ENCODE data around the gene LRIG1. TPM values are rescaled to one million over a fixed set of nuclear protein-coding genes. Genes with fewer than 3 reads are reported as not detected.

LRIG1 gene
- polyA plus RNA-seq, 4 donors, result 21.1 to 27.7 (median 23.0) TPM

DNA sequence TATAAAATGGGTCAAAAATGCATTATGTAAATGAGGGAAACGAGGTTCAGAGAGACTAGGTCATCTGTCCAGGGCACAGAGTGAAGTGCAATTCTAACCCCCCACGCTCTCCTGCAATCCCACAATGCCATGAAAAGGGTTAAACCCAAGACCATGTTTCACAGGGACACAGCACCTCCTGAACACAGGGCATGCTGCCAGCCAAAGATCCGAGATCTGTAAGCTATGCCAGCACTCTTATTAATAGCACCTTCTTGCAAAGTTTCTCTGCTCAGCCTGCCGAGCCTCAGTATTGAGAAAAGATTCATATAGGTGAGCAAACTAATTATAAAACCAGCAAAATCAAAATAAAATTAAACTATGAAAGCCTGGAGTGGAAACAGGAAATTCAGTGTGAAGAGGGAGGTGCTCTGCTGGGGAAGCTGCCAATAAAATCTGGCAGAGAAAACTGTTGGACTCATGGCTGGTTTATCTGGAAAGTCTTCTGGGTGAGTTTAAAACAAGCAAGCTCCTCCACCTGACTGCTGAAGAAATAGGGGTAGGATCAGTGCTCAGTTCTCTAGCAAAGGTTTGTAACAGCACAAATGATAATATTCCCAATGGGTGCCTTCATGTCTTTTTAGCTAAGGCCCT lies 50.3 kb downstream of the LRIG1 start:
- DNase-seq (ENCODE audit: low read depth in 4 of 4, low spot score in 2 of 4), result no peak

DNA sequence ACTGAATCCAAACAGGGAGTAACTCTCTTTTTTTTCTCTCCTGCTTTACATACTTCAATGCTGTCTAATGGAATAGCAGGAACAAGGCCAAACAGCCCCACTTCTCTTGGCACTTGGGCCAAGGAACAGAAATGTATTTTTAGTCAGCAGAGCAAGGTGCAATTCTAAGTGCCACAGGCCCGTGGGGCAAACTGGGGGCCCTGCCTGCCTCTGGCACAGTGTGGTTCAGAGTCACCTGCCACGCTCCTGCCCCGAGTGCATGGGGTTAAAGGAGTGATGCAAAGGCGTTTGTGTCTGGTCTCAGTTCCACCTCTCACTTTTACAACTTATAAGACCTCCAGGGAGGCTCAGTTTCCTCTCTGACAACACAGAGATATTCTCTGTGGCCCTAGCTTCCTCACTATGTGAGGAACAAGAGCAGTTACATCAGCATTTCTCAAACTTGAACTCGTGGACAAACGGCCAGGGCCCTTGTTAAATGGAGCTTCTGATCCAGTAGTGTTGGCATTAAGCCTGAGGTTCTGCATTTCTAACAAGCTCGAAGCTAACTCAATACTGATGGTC lies 51.3 kb downstream of the LRIG1 start:
- DNase-seq (ENCODE audit: low read depth in 4 of 4, low spot score in 2 of 4), result no peak

DNA sequence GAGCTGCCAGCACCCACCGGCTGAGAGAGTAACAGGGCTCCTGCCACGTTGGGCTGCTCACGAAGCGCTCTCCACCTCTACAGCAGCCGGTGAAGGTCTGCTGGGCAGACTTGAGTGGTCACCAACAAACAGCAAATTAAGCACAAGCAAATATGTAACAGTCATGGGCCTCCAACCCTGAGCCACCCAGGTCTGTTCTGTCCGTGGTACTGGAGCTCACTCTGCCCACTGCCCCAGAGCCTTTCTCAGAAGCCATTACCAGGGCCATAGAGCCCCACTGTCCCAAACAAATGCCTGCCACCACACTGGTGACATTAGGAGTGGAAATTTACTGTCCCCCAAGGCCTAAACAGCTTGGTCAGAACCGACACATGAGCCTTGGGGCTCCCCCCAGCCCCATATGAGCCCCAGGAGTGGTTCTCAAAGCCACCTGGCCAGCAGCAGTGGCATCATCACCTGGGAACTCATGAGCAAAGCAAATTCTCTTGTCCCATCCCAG lies 56.6 kb downstream of the LRIG1 start:
- no peak for DNase-seq (ENCODE audit: low read depth in 4 of 4, low spot score in 2 of 4)

DNA sequence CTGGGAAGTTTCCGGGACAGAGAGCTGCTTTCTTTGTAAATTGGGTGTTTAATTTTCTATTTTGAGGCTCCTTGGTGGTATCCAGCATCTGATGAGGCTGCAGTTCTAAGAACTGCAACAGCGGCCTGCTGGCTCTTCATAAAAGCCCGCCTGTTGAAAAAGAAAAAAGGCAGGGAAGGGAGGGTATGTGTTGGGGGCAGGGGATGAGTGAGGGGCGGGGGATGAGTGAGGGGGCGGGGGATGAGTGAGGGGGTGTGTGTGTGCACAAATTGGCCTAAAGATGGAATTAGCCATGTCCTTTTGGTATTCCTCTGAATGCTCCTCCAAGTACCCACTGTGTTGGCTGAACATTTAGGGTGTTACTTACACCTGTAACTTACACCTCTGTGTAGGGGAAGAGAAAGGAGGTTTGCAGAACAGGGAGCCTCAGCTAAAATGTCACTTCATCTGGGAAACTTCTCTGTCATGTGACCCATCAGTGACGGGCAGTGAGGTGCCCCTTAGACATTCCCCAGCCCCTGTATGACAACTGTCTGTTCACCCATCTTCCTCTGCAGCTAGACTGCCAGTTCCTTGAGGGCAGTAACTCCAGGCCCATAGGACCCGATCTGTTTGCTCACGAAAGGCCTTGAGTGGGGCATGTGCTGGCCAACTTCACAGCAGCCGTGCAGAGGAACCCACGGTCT lies 57.6 kb downstream of the LRIG1 start:
- no peak for DNase-seq (ENCODE audit: low read depth in 4 of 4, low spot score in 2 of 4)

DNA sequence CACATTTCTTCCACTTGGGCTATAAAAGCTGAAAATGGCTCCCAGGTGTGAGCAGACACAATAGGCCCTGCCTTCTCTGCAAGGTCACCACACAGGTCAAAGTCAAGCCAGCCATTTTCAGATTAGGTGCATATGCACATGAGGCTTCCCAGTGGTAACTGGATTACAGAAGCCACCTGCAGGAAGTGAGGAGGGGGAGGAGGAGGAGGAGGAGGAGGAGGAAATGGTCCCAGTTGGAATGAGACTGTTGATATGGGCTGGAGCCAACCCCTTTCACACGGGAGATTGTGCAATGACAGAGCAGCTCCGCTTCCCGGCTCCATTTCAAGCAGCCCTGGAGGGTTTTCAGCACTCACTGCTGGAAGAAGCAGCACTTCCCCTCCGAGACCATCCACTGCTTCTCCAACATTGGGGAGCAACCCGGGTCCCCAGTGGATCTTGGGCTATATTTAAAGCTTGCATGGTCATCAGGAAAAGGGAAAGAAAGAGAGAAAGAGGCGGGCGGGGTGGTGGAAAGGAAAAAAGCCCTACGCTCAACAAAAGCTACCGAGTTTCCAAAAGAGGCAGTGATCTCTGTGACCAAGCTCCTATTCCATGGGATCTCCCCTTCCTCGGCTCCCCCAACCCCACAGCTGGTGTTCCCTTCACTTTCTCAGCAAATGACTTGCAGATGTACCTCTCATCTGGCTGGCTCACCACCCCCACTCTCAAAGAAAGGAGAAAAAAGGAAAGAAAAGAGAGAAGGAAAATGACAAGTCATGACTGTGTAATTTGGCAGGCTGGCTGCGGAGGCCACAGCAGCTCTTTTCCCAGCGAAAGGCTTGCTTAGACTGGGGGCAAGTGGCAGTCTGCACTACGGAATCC lies 58.3 kb downstream of the LRIG1 start:
- DNase-seq (ENCODE audit: low read depth in 4 of 4, low spot score in 2 of 4), result no peak

DNA sequence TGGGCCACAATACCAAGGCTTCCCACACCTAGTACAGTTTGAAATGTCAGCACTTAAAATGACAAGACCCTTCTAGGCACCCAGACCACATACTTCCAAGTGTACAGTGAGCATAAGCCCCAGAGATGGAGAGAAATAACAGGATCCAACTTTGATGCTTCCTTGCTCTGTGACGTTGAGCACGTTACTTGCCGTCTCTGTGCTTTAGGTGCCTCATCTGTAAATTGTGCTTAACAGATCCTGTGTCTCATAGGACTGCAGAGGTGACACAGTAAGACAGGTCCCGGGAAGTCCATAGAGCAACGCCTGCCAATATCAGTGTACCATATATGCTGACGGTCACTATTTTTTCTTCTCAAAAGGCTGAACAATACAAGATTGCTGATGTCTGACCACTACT lies 59.1 kb downstream of the LRIG1 start:
- DNase-seq (ENCODE audit: low read depth in 4 of 4, low spot score in 2 of 4), result no peak

DNA sequence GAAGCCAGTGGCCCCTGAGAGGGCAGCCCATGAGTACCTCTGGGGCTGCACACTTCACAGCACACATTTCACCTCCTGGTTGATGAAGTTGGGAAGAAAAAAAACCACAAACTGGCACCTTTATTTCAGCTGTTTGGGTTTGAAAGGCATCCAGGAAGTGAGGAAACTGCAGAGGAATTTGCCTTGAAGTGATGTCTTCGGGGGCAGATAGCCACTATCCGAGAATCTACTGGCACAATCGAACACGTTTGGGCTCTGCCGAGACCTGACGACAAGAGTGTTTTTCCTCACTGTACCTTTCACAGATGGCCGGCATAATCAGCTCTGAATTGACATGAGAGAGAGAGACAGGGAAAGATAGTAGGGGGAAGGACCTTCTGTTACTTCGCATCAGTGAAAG lies 59.7 kb downstream of the LRIG1 start:
- DNase-seq (ENCODE audit: low read depth in 4 of 4, low spot score in 2 of 4), result no peak

DNA sequence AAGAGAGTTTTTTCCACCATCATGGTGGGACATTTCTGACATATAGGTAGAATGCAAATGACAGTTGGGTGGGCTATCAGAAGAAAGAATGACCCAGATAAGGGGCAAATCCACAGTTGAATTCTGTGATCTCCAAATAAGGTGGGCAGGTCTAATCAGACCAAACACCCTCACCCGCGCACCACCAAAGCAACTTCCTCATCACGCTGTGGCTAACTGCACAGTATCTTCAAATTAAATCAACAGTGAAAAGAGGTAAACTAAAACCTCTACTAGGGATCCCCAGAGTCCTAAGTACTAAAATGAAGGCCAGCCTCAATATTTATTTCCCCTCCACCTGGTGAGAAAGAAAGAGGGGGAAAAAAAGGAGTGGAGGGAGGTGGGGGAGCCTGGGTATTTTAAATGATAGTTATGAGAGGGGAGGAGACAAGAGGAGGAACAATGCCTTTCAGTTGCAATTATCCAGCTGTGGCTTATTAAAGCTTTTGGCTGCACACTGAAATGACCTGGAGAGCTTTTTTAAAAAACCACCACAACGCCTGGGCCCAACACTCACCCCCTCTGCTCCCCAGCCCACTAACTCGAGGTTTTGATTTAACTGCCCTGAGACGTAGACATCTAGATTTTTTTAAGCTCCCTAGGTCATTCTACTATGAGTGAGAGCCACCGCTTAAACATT lies 61.0 kb downstream of the LRIG1 start:
- no peak for DNase-seq (ENCODE audit: low read depth in 4 of 4, low spot score in 2 of 4)

DNA sequence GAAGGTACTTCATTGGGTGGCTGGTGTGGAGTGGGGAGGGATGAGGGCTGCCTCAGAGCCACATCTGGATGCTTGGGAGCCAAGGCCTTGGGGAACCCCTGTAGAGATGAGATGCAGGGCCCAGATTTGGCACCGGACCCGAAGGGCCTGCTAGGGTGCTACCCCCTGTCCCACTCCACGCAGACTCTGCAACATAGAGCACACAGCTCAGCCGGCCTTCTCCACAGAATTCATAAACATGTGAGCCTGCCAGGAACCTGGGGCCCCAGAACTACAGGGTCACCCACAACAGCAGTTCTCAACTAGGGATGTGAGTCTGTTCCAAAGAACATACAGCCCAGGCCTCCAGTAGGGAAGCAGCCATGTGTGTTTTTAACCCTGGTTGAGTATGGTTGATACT lies 62.8 kb downstream of the LRIG1 start:
- DNase-seq (ENCODE audit: low read depth in 4 of 4, low spot score in 2 of 4), result no peak

DNA sequence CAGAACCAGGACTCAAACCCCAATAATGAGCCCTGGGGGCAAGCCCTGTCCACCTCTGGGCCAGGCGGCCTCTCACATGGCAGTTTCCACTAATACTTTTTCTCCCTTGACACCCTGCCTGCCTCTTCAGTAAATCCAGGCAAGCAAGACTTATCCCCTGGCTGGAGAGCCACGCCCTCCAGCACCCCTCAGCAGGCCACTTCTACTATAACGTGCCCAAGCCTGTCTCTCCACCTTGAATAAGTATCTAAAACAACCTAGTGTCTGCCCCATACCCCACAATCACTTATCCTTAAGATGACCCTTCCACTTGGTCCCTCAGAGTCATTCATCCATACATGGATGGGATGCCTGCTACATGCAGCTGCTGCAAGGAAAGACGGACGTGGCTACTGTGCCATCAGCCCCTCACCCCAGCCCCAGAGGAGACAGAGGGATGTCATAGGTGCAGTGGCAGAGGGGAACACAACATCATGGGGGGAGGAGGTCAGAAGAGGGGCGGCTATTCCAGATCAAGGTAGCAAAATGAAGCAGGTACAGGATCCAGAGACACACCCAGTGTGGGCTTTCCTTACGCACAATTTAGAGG lies 63.4 kb downstream of the LRIG1 start:
- DNase-seq (ENCODE audit: low read depth in 4 of 4, low spot score in 2 of 4), result no peak

DNA sequence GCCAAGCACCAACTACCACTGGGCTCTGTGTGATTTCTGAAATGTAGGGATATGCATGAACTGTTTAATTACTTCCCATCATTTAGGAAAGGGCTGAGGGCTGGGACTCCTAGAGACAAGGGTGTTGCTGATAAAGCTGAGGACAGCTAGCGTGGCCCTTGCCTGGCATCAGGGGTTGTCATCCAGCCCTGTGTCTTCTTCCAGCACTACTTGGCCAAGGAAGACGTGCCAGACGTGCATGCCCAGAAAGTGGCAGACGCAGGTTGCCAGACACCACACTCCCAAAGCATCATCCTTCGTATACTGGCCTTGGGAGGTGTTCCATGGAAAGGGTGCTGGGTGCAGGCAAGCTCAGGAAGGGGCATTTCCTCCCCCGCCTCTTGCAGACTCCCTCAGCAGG lies 64.8 kb downstream of the LRIG1 start:
- DNase-seq (ENCODE audit: low read depth in 4 of 4, low spot score in 2 of 4), result no peak

DNA sequence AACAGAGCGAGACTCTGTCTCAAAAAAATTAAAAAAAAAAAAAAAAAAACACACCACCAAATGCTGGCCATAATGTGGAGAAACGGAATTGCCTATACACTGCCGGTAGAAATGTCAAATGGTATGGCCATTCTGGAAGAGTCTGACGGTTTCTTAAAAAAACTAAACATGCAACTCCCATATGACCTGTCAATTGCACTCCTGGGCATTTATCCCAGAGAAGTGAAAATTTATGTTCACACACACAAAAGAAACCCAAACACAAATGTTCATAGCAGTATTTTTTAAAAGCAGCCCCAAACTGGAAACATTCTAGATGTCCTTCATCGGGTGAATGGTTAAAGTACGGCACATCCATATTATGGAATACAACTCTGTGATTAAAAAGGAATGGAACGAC lies 66.1 kb downstream of the LRIG1 start:
- DNase-seq (ENCODE audit: low read depth in 4 of 4, low spot score in 2 of 4), result no peak

DNA sequence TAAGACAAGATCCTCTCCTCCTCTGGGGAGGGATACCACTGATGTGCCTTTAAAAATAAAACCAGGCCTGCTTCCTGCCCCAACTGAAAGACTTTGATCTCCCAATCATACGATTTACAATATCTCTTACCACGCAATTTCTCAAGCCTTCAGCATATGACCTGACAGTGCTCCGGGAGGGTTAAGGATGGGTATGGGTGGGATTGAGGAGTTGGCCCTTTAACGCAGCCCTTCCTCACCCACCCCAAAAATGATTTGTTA lies 67.4 kb downstream of the LRIG1 start:
- DNase-seq (ENCODE audit: low read depth in 4 of 4, low spot score in 2 of 4), result no peak

DNA sequence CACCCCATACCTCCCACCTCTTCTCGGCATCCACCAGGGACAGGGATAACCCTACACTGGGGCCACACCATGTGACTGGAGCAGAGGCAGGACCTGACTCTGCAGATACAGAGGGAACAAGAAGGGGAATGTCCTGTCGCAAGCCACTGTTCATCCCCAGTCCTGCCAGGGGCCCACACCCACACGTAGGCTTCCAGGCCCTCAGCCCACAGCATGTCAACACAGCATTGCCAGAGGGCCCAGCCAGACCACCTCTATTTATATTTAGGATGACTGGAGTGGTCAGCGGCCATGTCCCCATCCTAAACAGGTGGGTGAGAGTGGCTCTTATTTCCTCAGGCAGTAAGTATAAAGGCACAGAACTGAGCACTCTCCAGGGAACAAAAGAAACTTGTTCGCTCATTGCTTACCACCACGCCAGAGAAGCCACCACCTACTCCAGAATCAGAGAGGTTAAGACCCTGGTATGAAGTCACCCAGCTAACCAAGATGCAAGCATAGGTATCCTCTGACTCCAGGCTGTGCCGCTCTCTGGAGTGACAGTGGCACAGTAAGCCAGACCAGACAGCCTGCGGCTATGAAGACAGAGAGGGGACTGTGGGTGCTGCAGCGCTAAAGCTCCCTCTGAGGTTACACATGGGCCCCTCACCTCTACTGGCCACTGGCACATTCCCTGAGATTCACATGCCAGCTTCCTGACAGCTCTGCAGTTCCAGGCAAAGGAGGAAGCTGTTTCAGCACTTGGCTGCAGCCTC lies 67.9 kb downstream of the LRIG1 start:
- no peak for DNase-seq (ENCODE audit: low read depth in 4 of 4, low spot score in 2 of 4)

DNA sequence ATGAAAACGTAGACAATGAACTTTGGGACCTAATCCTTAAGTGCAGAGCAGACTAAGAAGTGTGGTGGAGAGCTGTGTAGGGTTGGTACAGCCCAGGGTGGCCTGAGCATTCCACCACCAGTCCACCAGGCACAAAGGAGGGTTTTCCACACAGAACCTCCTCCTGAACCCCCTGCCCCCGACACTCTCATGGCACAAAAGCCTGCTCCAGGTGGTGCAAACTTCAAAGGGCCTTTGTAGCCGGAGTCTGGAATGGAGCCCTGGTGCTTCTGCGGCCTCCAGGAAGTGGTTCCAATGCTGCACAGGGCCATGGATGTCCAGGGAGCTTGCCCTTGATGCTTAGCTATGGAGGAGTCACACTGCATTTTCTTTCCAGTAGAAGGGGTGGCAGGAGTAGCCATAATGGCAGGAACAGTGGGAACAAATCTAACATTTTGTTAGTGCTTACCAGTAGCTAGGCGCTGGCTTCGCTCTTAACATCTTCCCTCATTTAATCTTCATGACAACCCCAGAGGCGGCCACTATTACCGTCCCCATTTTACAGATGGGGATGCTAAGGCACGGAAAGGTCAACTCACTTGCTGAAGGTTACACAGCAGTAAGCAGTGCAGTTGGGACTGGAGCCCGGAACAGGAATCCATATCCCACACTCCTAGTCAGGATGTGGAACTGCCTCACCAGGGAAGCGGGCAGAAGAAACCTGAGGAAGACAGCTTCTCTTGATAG lies 68.6 kb downstream of the LRIG1 start:
- DNase-seq (ENCODE audit: low read depth in 4 of 4, low spot score in 2 of 4), result no peak

DNA sequence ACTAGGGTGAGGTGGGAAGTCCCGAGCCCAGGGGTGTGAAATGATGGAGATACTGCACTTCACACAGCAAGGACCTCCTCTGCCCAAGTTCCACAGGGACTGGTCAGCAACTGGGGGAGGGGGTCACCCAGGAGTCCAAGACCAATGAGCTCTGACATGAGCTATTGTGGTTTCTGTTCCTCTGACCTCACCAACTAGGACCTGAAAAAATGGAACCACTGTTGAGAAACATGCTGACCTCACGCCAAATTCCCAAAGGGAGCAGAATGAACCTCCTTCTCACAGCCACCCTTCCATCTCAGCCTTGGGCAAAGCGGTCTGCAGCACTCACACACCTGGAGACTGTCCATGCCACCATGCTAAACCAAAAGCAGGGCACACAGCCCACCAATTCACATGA lies 69.3 kb downstream of the LRIG1 start:
- no peak for DNase-seq (ENCODE audit: low read depth in 4 of 4, low spot score in 2 of 4)

DNA sequence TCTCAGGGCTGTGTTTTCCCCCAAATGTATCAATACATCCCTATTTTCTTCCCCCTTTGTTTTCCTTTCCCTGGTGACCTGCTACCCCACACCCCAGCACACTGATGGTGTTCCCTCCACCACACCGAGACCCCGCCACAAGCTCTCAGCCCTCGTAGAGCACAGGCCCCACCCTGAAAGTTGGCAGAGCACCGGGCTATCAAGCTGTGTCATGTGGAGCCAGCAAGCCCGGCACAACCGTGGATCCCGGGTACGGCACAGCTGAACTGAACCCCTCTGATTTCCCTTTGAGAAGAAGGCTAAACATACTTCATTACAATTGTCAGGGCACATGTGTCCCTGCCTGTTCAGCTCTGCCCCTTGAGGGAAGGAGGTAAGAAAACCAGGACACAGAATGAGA lies 69.9 kb downstream of the LRIG1 start:
- DNase-seq (ENCODE audit: low read depth in 4 of 4, low spot score in 2 of 4), result no peak

DNA sequence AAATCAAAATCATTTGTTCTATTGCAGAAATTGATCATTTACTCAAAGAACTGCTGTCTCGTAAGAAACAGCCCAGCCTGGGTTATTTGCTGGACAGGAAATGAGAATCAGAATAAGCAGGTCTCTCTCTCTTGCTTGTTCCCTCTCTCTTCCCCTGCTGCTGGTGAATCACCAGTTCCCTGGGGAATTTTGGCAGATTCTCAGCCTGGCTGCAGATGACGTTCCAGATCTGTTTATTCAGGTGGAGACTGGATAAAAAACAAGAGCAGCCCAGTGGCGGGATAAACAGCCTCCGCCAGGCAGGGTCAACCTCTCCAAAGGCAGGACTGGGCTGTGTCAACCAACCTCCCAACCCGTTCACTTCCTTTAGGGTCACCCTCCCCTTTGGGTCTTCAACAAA lies 72.1 kb downstream of the LRIG1 start:
- no peak for DNase-seq (ENCODE audit: low read depth in 4 of 4, low spot score in 2 of 4)

DNA sequence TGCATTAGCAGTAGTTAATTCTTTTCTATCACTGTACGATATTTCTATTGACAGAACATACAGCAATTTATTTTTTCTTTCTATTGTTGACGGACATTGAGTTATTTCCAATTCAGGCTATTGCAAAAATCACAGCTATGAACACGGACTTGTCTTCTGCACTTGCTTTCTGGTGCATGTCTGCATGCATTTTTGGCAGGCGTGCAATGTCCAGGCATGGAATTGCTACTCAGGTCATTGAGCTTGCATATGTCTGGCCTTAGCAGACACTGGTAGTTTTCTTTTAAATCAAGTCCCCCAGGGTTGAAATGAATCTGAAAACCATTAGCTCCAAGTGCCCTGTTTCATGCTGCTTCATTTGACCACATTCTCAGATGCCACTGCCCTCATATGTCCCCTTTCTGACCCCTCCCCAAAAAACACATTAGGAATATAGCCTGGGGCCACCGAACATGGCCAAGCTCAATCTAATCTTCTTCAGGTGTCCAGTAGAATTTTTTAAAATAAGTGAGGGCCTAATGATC lies 72.8 kb downstream of the LRIG1 start:
- DNase-seq (ENCODE audit: low read depth in 4 of 4, low spot score in 2 of 4), result no peak

Measured in left renal cortex interstitium (tissue), 4 donors.